Stimulated activated CD4-positive, alpha-beta T cell treated with anti-CD3 and anti-CD28 coated beads, Interleukin-4, amount 100 ng/mL, for 4 hours (primary cell): Measurements from ENCODE around the gene CPB2.

Experiments used
- DNase-seq, 2 experiments: peaks; one replicate each; pipeline ENCODE4 v3.0.0-alpha.2; 2020

Gene CPB2

GRCh38 chr13:46126552-46127357, 21.9 kb upstream of the CPB2 start:
- peak; percentile 58 for DNase-seq

GRCh38 chr13:46126056-46126455, 21.2 kb upstream of the CPB2 start:
- DNase-seq: no peak

- DNase-seq: no peak
These were observed 20.4 kb upstream of the CPB2 start for GRCh38 chr13:46124967-46125933.

GRCh38 chr13:46124531-46124966, 19.7 kb upstream of the CPB2 start:
- peak in 1 of 2 experiments; percentile 12 for DNase-seq

GRCh38 chr13:46122304-46122703, 17.5 kb upstream of the CPB2 start:
- no peak for DNase-seq

- no peak for DNase-seq
These were observed 16.8 kb upstream of the CPB2 start for GRCh38 chr13:46121597-46122163.

- DNase-seq: no peak
These were observed 16.2 kb upstream of the CPB2 start for GRCh38 chr13:46121033-46121432.

GRCh38 chr13:46119883-46120614, 15.2 kb upstream of the CPB2 start:
- no peak for DNase-seq

- DNase-seq: no peak
These were observed 12.0 kb upstream of the CPB2 start for GRCh38 chr13:46116653-46117502.

- DNase-seq: no peak
These were observed 9.8 kb upstream of the CPB2 start for GRCh38 chr13:46114613-46115012.

- no peak for DNase-seq
These were observed 8.8 kb upstream of the CPB2 start for GRCh38 chr13:46113596-46113995.

GRCh38 chr13:46111151-46111550, 6.3 kb upstream of the CPB2 start:
- no peak for DNase-seq

- no peak for DNase-seq
These were observed 4.6 kb upstream of the CPB2 start for GRCh38 chr13:46109451-46109850.

GRCh38 chr13:46106839-46107371, 2.1 kb upstream of the CPB2 start:
- no peak for DNase-seq

GRCh38 chr13:46103037-46103436, 1.8 kb downstream of the CPB2 start:
- no peak for DNase-seq

GRCh38 chr13:46102255-46102605, 2.6 kb downstream of the CPB2 start:
- DNase-seq: no peak

GRCh38 chr13:46101484-46102254, 3.2 kb downstream of the CPB2 start:
- DNase-seq: no peak

GRCh38 chr13:46101002-46101401, 3.8 kb downstream of the CPB2 start:
- no peak for DNase-seq

GRCh38 chr13:46100191-46100815, 4.5 kb downstream of the CPB2 start:
- no peak for DNase-seq

- no peak for DNase-seq
These were observed 7.2 kb downstream of the CPB2 start for GRCh38 chr13:46097663-46098062.
